Measurements from ENCODE around the gene AGTPBP1. TPM values are rescaled to one million over a fixed set of nuclear protein-coding genes. Genes with fewer than 3 reads are reported as not detected.

The AGTPBP1 gene
- total and polyA plus RNA-seq, 2 of the 8 experiments (the other 6 are each of a cell fraction or from before 2014, with no cell fraction given) = 13.4 to 65.2 TPM

GRCh38 chr9:85534340-85534739, 207.4 kb downstream of the AGTPBP1 start:
- Histone ChIP-seq H3K27me3 (replicated peaks in 1 of 4; ENCODE audit: control insufficient read depth in 3 of 4, extremely low read depth in 1 of 4, insufficient read depth in 3 of 4, low read length in 3 of 4) (no peaks in the 10 kb centered on the region), H3K27ac (ENCODE audit: low read depth, low read length) (no peak overlapping the region), H4K5ac (ENCODE audit: insufficient read length, low read depth, low read length) (no peak overlapping the region), H3K36me3 (ENCODE audit: control insufficient read depth in 2 of 4, insufficient read depth in 4 of 4, low read length in 3 of 4) (no peaks in the 10 kb centered on the region), H3K79me1 (ENCODE audit: low read depth, low read length) (0 out of 2 replicates have a peak, but pooled peaks cover 2% of the 10 kb centered on the region), H2BK20ac (ENCODE audit: low read length) (no peak overlapping the region), H2BK5ac (ENCODE audit: low read depth, low read length) (no peak overlapping the region), H2BK120ac (replicated peaks; ENCODE audit: low read depth, low read length) (no peak overlapping the region), H4K20me1 (replicated peaks in 1 of 2; ENCODE audit: control insufficient read depth in 1 of 2, insufficient read depth in 2 of 2, low read length in 2 of 2) (peaks cover 0 to 4% of the 10 kb centered on the region in 2 experiments), H3K9ac (replicated peaks in 1 of 4; ENCODE audit: extremely low read depth in 1 of 4, low read depth in 3 of 4, low read length in 3 of 4) (no peak overlapping the region), H3K79me2 (ENCODE audit: control insufficient read depth in 1 of 2, insufficient read depth in 2 of 2, low read length in 2 of 2) (no peaks in the 10 kb centered on the region), H4K8ac (ENCODE audit: extremely low read depth, insufficient read depth, low read length) (no peak overlapping the region), H2AK5ac (ENCODE audit: low read depth, low read length) (no peak overlapping the region), H2BK15ac (ENCODE audit: low read length) (no peak overlapping the region), H3K4me2 (ENCODE audit: insufficient read depth in 1 of 2, low read depth in 2 of 2, low read length in 2 of 2) (no peak overlapping the region), H3K4me3 (ENCODE audit: extremely low read depth in 1 of 4, insufficient read depth in 2 of 4, low read depth in 3 of 4, low read length in 4 of 4) (no peak overlapping the region), H3K56ac (replicated peaks; ENCODE audit: insufficient read length, low read depth, low read length) (no peak overlapping the region), H2BK12ac (ENCODE audit: low read depth, low read length) (no peak overlapping the region), H2AFZ (ENCODE audit: low read length) (no peak overlapping the region), H3K9me3 (ENCODE audit: insufficient read depth in 2 of 2, low read depth in 1 of 2, low read length in 1 of 2) (no peaks in the 10 kb centered on the region), H3K23ac (ENCODE audit: insufficient read length) (no peak overlapping the region), H3K4me1 (replicated peaks in 1 of 4; ENCODE audit: control insufficient read depth in 3 of 4, insufficient read depth in 4 of 4, low read length in 3 of 4) (no peaks in the 10 kb centered on the region), H3K18ac (ENCODE audit: extremely low read depth, low read length) (no peak overlapping the region), H4K91ac (replicated peaks; ENCODE audit: insufficient read length, low read length) (no peak overlapping the region), H3K14ac (ENCODE audit: insufficient read length) (no peak overlapping the region), H3K4ac (replicated peaks; ENCODE audit: insufficient read length, low read depth, low read length) (no peak overlapping the region), H3K23me2 (ENCODE audit: low read depth, low read length) (peaks cover 5% of the 10 kb centered on the region; the same call in 1 of the 2 replicates)
- ChIA-PET CTCF (ENCODE audit: partially characterized antibody) (interaction anchor here (0.9 kb wide), 1 partner anchor 10 kb away, joined by 3 read pairs; no protein-coding TSS in a partner anchor), POLR2A (ENCODE audit: partially characterized antibody) (no interaction called here)
- FAIRE-seq = no peak
- WGBS, 2 experiments (ENCODE audit: extremely low coverage in 1 of 2, insufficient coverage in 1 of 2, insufficient read length in 1 of 2, insufficient replicate concordance in 2 of 2, low coverage in 1 of 2, low lambda C conversion rate in 2 of 2, missing lambda C conversion rate in 1 of 2) = 89% methylated on average over 8 of the region's 8 CpGs; no CpG with 5 or more reads in 1 of the 2 experiments
- DNase-seq (ENCODE audit: low read depth in 1 of 2, low spot score in 2 of 2) = no peak
- TF ChIP-seq CBX5 (IDR thresholded peaks at IDR 0.05; ENCODE audit: low read depth, low read length) (no peak), ASH2L (IDR thresholded peaks at IDR 0.05; ENCODE audit: low read length) (no peak), SP1 (IDR thresholded peaks at IDR 0.05; ENCODE audit: low read depth, low read length) (no peak), JUND (IDR thresholded peaks at IDR 0.05; ENCODE audit: low read length) (no peak), RFX5 (IDR thresholded peaks at IDR 0.05; ENCODE audit: borderline replicate concordance, low read depth, low read length) (no peak), ZNF274 (IDR thresholded peaks at IDR 0.05; ENCODE audit: borderline replicate concordance, extremely low read depth, low read length) (no peak)

All from H1 (cell line).